Suprapubic skin (tissue), 4 donors: ENCODE results near the gene JPH3. TPM values are rescaled to one million over a fixed set of nuclear protein-coding genes. Genes with fewer than 3 reads are reported as not detected.

Experiments
- DNase-seq, 2 donors: peaks; one replicate each; pipeline ENCODE4 v3.0.0-alpha.2; 2019; ENCODE audit warnings: low spot score in 2 of 2
- H3K27ac ChIP-seq: fragments of 200-600 bp; sonication (generic); one replicate; pipeline ENCODE4 v1.5.1; 2019
- H3K27me3 ChIP-seq: fragments of 200-600 bp; sonication (generic); one replicate; pipeline ENCODE4 v1.5.1; 2019
- H3K36me3 ChIP-seq: fragments of 200-600 bp; sonication (generic); one replicate; pipeline ENCODE4 v1.5.1; 2019
- H3K4me1 ChIP-seq: fragments of 200-600 bp; sonication (generic); one replicate; pipeline ENCODE4 v1.5.1; 2019
- H3K4me3 ChIP-seq: fragments of 200-600 bp; sonication (generic); one replicate; pipeline ENCODE4 v1.5.1; 2019; ENCODE audit warnings: mild to moderate bottlenecking
- H3K9me3 ChIP-seq: fragments of 200-600 bp; sonication (generic); one replicate; pipeline ENCODE4 v1.5.1; 2019
- EP300 ChIP-seq: sonication (generic); formaldehyde crosslinking; IDR thresholded peaks from one replicate; pipeline ENCODE4 v1.6.1; 2017; ENCODE audit warnings: antibody characterized with exemption
- POLR2A ChIP-seq, 2 donors: fragments of 450-650 bp; IDR thresholded peaks; one replicate each; pipeline ENCODE4 v1.6.1; 2017; ENCODE audit warnings: antibody characterized with exemption in 2 of 2, mild to moderate bottlenecking in 2 of 2, moderate library complexity in 2 of 2
- POLR2AphosphoS5 ChIP-seq, 3 donors: sonication (generic); formaldehyde crosslinking; IDR thresholded peaks; one replicate each; pipeline ENCODE4 v1.6.1; 2017; ENCODE audit warnings: antibody characterized with exemption in 3 of 3
- WGBS: methylation state at CpG from one replicate; pipeline ENCODE4 v1.1.5; 2018; 5-methylcytosine and 5-hydroxymethylcytosine counted together
- total RNA-seq, 4 donors: library from RNA; depleted of rRNA; stranded (reverse); fragments of >200 nt; gene quantifications; one replicate each; pipeline ENCODE4 v1.1.0, GENCODE V29; 2016
- TF ChIP-seq, protein P1 (sequence below), 2 donors: fragments of 200-600 bp in 1 of 2; fragments of 450-650 bp in 1 of 2; sonication (generic) in 1 of 2; IDR thresholded peaks; one replicate each; pipeline ENCODE4 v1.5.1; 2016 to 2019; ENCODE audit warnings: antibody characterized with exemption in 2 of 2, mild to moderate bottlenecking in 1 of 2, moderate library complexity in 1 of 2

Gene JPH3
- total RNA-seq, 4 donors from 2014 or later = not detected

DNA sequence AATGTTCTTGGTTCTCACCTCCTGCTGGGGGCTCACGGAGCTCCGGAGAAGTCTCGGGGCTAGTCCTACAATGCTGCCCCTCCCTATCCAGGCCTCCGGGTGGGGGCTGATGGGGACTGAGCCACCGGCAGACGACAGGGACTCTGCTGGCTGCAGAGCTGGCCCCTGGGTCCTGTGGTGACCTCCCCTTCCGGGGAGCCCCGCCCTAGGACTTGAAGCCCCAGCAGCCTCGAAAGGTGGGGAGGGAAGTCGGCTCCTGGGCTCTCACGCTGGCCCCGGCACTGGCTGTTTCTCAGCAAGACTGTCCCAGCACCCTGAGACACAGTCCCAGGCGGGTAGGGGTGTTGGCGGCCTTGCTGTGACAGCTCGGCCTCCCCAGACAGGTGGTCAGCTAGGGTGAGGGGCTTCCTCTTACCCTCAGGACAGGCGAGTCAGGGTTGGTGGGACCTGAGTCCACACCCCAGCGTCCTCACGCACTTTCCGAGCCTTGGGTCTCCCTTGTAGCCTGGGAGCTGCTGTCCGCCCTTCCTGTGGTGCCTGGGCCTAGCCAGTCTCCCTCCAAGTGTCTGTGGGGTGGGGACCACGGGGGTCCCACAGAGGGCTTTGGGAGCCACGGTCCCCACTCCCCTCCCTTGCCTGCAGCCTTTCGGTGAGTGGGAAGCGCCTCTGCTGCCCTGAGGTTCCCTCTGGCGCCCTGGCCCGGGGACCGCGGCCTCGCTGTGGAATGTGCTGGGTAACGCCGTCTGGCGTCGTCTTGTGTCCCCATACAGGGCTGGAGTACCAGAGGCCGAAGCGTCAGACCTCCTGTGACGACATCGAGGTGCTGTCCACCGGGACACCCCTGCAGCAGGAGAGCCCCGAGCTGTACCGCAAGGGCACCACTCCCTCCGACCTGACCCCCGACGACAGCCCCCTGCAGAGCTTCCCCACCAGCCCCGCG, 86.8 kb downstream of the JPH3 start:
- Histone ChIP-seq H3K9me3 (no peaks in the 10 kb centered on the region), H3K4me1 (no peaks in the 10 kb centered on the region), H3K4me3 (no peak overlapping the region), H3K27me3 (peaks cover 34% of the 10 kb centered on the region), H3K27ac (no peak overlapping the region), H3K36me3 (peaks cover 3% of the 10 kb centered on the region)
- WGBS = 77% methylated on average over 20 of the region's 45 CpGs
- TF ChIP-seq POLR2A (IDR thresholded peaks at IDR 0.05) = no peak
- TF ChIP-seq, protein P1, sequence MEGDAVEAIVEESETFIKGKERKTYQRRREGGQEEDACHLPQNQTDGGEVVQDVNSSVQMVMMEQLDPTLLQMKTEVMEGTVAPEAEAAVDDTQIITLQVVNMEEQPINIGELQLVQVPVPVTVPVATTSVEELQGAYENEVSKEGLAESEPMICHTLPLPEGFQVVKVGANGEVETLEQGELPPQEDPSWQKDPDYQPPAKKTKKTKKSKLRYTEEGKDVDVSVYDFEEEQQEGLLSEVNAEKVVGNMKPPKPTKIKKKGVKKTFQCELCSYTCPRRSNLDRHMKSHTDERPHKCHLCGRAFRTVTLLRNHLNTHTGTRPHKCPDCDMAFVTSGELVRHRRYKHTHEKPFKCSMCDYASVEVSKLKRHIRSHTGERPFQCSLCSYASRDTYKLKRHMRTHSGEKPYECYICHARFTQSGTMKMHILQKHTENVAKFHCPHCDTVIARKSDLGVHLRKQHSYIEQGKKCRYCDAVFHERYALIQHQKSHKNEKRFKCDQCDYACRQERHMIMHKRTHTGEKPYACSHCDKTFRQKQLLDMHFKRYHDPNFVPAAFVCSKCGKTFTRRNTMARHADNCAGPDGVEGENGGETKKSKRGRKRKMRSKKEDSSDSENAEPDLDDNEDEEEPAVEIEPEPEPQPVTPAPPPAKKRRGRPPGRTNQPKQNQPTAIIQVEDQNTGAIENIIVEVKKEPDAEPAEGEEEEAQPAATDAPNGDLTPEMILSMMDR (IDR thresholded peaks at IDR 0.05) = no peak
- TF ChIP-seq POLR2AphosphoS5 (IDR thresholded peaks at IDR 0.05) = no peak
- no peak for TF ChIP-seq EP300
- no peak for DNase-seq

DNA sequence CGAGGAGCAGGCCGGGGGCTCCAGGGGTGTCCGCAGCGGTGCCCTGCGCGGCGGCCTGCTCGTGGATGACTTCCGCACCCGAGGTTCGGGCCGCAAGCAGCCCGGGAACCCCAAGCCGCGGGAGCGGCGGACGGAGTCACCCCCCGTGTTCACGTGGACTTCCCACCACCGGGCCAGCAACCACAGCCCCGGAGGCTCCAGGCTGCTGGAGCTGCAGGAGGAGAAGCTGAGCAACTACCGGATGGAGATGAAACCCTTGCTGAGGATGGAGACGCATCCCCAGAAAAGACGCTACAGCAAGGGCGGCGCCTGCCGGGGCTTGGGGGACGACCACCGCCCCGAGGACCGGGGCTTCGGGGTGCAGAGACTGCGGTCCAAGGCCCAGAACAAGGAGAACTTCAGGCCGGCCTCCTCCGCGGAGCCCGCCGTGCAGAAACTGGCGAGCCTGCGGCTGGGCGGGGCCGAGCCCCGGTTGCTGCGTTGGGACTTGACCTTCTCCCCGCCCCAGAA, 87.7 kb downstream of the JPH3 start:
- 92% methylated on average over 31 of the region's 46 CpGs for WGBS

GRCh38 chr16:87690911-87691685, 88.8 kb downstream of the JPH3 start:
- Histone ChIP-seq H3K27me3 (peaks cover 22% of the 10 kb centered on the region), H3K27ac (no peak overlapping the region), H3K4me3 (no peak overlapping the region), H3K4me1 (no peaks in the 10 kb centered on the region), H3K9me3 (no peaks in the 10 kb centered on the region), H3K36me3 (peaks cover 18% of the 10 kb centered on the region)
- TF ChIP-seq POLR2AphosphoS5 (IDR thresholded peaks at IDR 0.05) (no peak), POLR2A (IDR thresholded peaks at IDR 0.05) (no peak), EP300 (no peak)
- TF ChIP-seq, protein P1 (IDR thresholded peaks at IDR 0.05) = no peak
- DNase-seq = no peak
- 35% methylated on average over 11 of the region's 33 CpGs for WGBS

More for the DNA sequence above, 87.7 kb downstream of the JPH3 start:
- H3K36me3 ChIP-seq = peaks cover 8% of the 10 kb centered on the region
- no peaks in the 10 kb centered on the region for H3K4me1 ChIP-seq
- no peak overlapping the region for H3K27ac ChIP-seq
- DNase-seq = no peak
- peaks cover 26% of the 10 kb centered on the region for H3K27me3 ChIP-seq
- TF ChIP-seq POLR2AphosphoS5 (IDR thresholded peaks at IDR 0.05) (no peak), POLR2A (IDR thresholded peaks at IDR 0.05) (no peak)
- TF ChIP-seq, protein P1 (IDR thresholded peaks at IDR 0.05) = no peak
- H3K4me3 ChIP-seq = no peak overlapping the region
- H3K9me3 ChIP-seq = no peaks in the 10 kb centered on the region

- Histone ChIP-seq H3K9me3 (no peaks in the 10 kb centered on the region), H3K27me3 (peaks cover 19% of the 10 kb centered on the region), H3K4me1 (no peaks in the 10 kb centered on the region), H3K36me3 (peaks cover 24% of the 10 kb centered on the region), H3K4me3 (no peak overlapping the region), H3K27ac (no peak overlapping the region)
- TF ChIP-seq, protein P1 (IDR thresholded peaks at IDR 0.05) = no peak
- no peak for TF ChIP-seq EP300
- TF ChIP-seq POLR2A (IDR thresholded peaks at IDR 0.05) = no peak
- TF ChIP-seq POLR2AphosphoS5 (IDR thresholded peaks at IDR 0.05) = no peak
- DNase-seq = no peak
- 55% methylated on average over 13 of the region's 14 CpGs for WGBS
Measured at GRCh38 chr16:87691686-87692079, 89.4 kb downstream of the JPH3 start.

GRCh38 chr16:87692176-87692575, 89.9 kb downstream of the JPH3 start:
- no peak for TF ChIP-seq EP300
- TF ChIP-seq POLR2A (IDR thresholded peaks at IDR 0.05) = no peak
- no peak for TF ChIP-seq POLR2AphosphoS5 (IDR thresholded peaks at IDR 0.05)
- TF ChIP-seq, protein P1 (IDR thresholded peaks at IDR 0.05) = no peak
- H3K9me3 ChIP-seq = no peaks in the 10 kb centered on the region
- no peak overlapping the region for H3K4me3 ChIP-seq
- H3K36me3 ChIP-seq = peaks cover 24% of the 10 kb centered on the region
- H3K27me3 ChIP-seq = peaks cover 16% of the 10 kb centered on the region
- no peak for DNase-seq
- no peak overlapping the region for H3K27ac ChIP-seq
- H3K4me1 ChIP-seq = no peaks in the 10 kb centered on the region
- WGBS = 80% methylated on average over 7 of the region's 7 CpGs
